Measurements from ENCODE around the gene AKT3. TPM values are rescaled to one million over a fixed set of nuclear protein-coding genes. Genes with fewer than 3 reads are reported as not detected.

Gene AKT3
- total RNA-seq, 4 donors from 2014 or later = 42.2 to 66.5 (median 60.0) TPM

GRCh38 chr1:243609698-243610097, 240.3 kb downstream of the AKT3 start:
- no peak for TF ChIP-seq CTCF (IDR thresholded peaks at IDR 0.05; ENCODE audit: low read depth)

GRCh38 chr1:243605604-243606003, 244.4 kb downstream of the AKT3 start:
- no peak for TF ChIP-seq CTCF (IDR thresholded peaks at IDR 0.05; ENCODE audit: low read depth)

DNA sequence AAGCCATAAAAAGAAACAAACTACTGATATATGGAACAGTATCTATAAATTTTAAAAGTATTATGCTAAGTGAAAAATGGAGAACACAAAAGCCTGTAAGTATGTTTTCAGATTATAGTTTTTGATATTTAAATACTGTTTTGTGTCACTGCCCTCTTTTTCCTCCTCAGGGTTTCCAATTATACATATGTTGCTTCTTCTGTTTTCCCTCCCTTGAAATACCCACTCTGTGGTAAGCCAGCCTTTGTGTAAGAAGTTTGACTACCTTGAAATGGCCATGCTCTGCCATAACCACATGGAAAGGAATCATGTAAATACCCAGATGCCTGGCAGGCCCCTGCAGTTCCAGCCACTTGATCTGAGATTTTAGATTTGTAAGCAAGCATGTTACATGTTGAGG, 248.3 kb downstream of the AKT3 start:
- TF ChIP-seq CTCF (IDR thresholded peaks at IDR 0.05; ENCODE audit: low read depth) = no peak

DNA sequence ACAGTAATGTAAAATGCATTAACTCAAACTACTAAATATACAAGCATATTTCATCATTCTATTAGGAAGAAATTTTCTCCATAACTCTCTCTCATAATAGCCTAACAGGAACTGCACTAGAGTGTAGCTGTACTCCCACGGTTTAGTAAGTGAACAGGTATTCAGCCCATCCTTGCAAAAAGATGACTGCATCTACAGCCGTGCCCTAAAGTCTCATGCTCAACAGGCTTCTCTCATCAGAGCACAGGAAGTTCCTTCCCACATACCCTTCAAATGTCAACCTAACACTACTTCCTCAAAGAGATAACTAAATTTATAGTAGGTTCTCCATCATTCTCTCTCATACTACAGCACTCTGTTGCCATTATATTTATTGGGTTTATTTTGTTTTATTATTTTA, 251.6 kb downstream of the AKT3 start:
- TF ChIP-seq CTCF (IDR thresholded peaks at IDR 0.05; ENCODE audit: low read depth) = no peak

DNA sequence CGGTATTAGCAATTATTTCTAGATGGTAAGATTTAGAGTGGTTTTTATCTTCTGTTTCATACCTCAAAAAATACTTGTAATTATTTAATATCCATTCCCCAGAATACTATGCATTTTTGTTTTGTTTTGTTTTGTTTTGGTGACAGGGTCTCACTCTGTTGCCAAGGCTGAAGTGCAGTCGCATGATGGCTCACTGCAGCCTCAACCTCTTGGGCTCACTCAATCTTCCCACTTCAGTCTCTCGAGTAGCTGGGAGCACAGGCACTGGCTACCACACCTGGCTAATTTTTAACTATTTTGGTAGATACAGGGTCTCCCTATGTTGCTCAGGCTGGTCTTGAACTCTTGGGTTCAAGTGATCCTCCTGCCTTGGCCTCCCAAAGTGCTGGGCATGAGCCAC, 252.7 kb downstream of the AKT3 start:
- TF ChIP-seq CTCF (IDR thresholded peaks at IDR 0.05; ENCODE audit: low read depth) = no peak

- no peak for TF ChIP-seq CTCF (IDR thresholded peaks at IDR 0.05; ENCODE audit: low read depth)
Measured at GRCh38 chr1:243596431-243597062, 253.5 kb downstream of the AKT3 start.

- no peak for TF ChIP-seq CTCF (IDR thresholded peaks at IDR 0.05; ENCODE audit: low read depth)
Measured at GRCh38 chr1:243595527-243596210, 254.4 kb downstream of the AKT3 start.
